HepG2 (cell line): ENCODE results near the gene KRT10. TPM values are rescaled to one million over a fixed set of nuclear protein-coding genes. Genes with fewer than 3 reads are reported as not detected.

ENCODE experiments used
- DNMT1 ChIP-seq: sonication (generic); formaldehyde crosslinking; IDR thresholded peaks from 2 replicates; pipeline ENCODE4 v1.5.1; 2020; ENCODE audit warnings: mild to moderate bottlenecking, missing genetic modification reagents
- FOXA1 ChIP-seq, 2 experiments: fragments of 450-650 bp in 1 of 2; sonication (generic) in 1 of 2; formaldehyde crosslinking in 1 of 2; IDR thresholded peaks; 2 replicates each; pipeline versions ENCODE4 v1.4.0 to v1.6.1; 2016 to 2020; ENCODE audit warnings: missing genetic modification reagents in 1 of 2
- FOXO1 ChIP-seq: sonication (generic); formaldehyde crosslinking; IDR thresholded peaks from 2 replicates; pipeline ENCODE4 v1.4.0; 2020; ENCODE audit warnings: missing genetic modification reagents
- GATAD1 ChIP-seq: IDR thresholded peaks from 2 replicates; pipeline ENCODE4 v1.6.1; 2016; ENCODE audit warnings: missing genetic modification reagents, missing compliant biosample characterization
- HNRNPUL1 ChIP-seq: fragments of 200-400 bp; formaldehyde crosslinking; IDR thresholded peaks from 2 replicates; pipeline ENCODE4 v1.6.1; 2017; ENCODE audit warnings: low read depth, mild to moderate bottlenecking, low read length, moderate library complexity
- IRF1 ChIP-seq: sonication (generic); formaldehyde crosslinking; IDR thresholded peaks from 2 replicates; pipeline ENCODE4 v1.4.0; 2020; ENCODE audit warnings: low read depth, mild to moderate bottlenecking, missing genetic modification reagents
- POGK ChIP-seq: sonication (generic); formaldehyde crosslinking; conservative IDR thresholded peaks from 2 replicates; pipeline ENCODE4 v1.8.0; 2022; ENCODE audit warnings: mild to moderate bottlenecking, moderate library complexity, missing genetic modification reagents
- STAT6 ChIP-seq: sonication (generic); formaldehyde crosslinking; IDR thresholded peaks from 2 replicates; pipeline ENCODE4 v1.4.0; 2020; ENCODE audit warnings: missing genetic modification reagents, mild to moderate bottlenecking, borderline replicate concordance
- ZBTB14 ChIP-seq: sonication (generic); formaldehyde crosslinking; IDR thresholded peaks from 2 replicates; pipeline ENCODE4 v1.4.0; 2020; ENCODE audit warnings: missing genetic modification reagents
- ZBTB46 ChIP-seq: sonication (generic); formaldehyde crosslinking; IDR thresholded peaks from 2 replicates; pipeline ENCODE4 v1.4.0; 2020; ENCODE audit warnings: mild to moderate bottlenecking, missing genetic modification reagents, borderline replicate concordance
- ZNF160 ChIP-seq: sonication (generic); formaldehyde crosslinking; IDR thresholded peaks from 2 replicates; pipeline ENCODE4 v1.8.0; 2022; ENCODE audit warnings: mild to moderate bottlenecking, inconsistent platforms, missing genetic modification reagents
- ZNF230 ChIP-seq: sonication (generic); formaldehyde crosslinking; IDR thresholded peaks from 2 replicates; pipeline ENCODE4 v1.4.0; 2020; ENCODE audit warnings: mild to moderate bottlenecking, missing genetic modification reagents
- ZNF282 ChIP-seq: fragments of 450-650 bp; IDR thresholded peaks from 2 replicates; pipeline ENCODE4 v1.6.1; 2018; ENCODE audit not compliant: partially characterized antibody
- ZNF383 ChIP-seq: sonication (generic); formaldehyde crosslinking; IDR thresholded peaks from 2 replicates; pipeline ENCODE4 v1.4.0; 2020; ENCODE audit warnings: missing genetic modification reagents, mild to moderate bottlenecking, borderline replicate concordance
- ZNF414 ChIP-seq: sonication (generic); formaldehyde crosslinking; IDR thresholded peaks from 2 replicates; pipeline ENCODE4 v1.5.0; 2020; ENCODE audit warnings: missing genetic modification reagents
- ZNF460 ChIP-seq: sonication (generic); formaldehyde crosslinking; IDR thresholded peaks from 2 replicates; pipeline ENCODE4 v1.5.1; 2020; ENCODE audit warnings: missing genetic modification reagents, mild to moderate bottlenecking, borderline replicate concordance
- ZNF773 ChIP-seq: sonication (generic); formaldehyde crosslinking; IDR thresholded peaks from 2 replicates; pipeline ENCODE4 v1.4.0; 2020; ENCODE audit warnings: missing genetic modification reagents, borderline replicate concordance
- ZSCAN31 ChIP-seq: sonication (generic); formaldehyde crosslinking; IDR thresholded peaks from 2 replicates; pipeline ENCODE4 v1.5.0; 2020; ENCODE audit warnings: low read depth, mild to moderate bottlenecking, missing genetic modification reagents
- polyA plus RNA-seq, 8 experiments: library from polyadenylated mRNA; depleted of rRNA in 3 of 8; stranded (reverse) in 7 of 8; unstranded in 1 of 8; fragments of >200 nt; fragmentation: Illumina TruSeq in 4 of 8; extraction: Trizol in 4 of 8; gene quantifications; 2 replicates each; pipeline versions ENCODE4 v1.2.1 to v1.2.3, GENCODE V29; 2011 to 2016; ENCODE audit warnings: low read depth in 4 of 8, missing spikeins in 1 of 8, mixed read lengths in 1 of 8; ENCODE audit not compliant: insufficient read depth in 1 of 8
- total RNA-seq, 5 experiments: library from RNA; depleted of rRNA; stranded (reverse); fragments of >200 nt; fragmentation: Illumina TruSeq; extraction: Trizol; gene quantifications; 2 replicates each; pipeline ENCODE4 v1.2.3, GENCODE V29; 2016; ENCODE audit warnings: low read depth in 1 of 5

Gene KRT10
- total and polyA plus RNA-seq, 2 of the 13 experiments (the other 11 are each of a cell fraction or from before 2014, with no cell fraction given), result 25.1 to 27.5 TPM

GRCh38 chr17:40862985-40863733, 40.7 kb upstream of the KRT10 start (continued):
- TF ChIP-seq POGK (CRISPR knock-in tag) (0 out of 2 replicates have a peak, but pooled peaks have one; percentile 26), IRF1 (CRISPR knock-in tag) (no peak), ZNF460 (CRISPR knock-in tag) (no peak), ZBTB14 (CRISPR knock-in tag) (no peak), ZNF773 (CRISPR knock-in tag) (no peak), ZNF230 (CRISPR knock-in tag) (0 out of 2 replicates have a peak, but pooled peaks have one; percentile 22), GATAD1 (CRISPR knock-in tag) (0 out of 2 replicates have a peak, but pooled peaks have one; percentile 17), HNRNPUL1 (no peak), ZNF160 (CRISPR knock-in tag) (0 out of 2 replicates have a peak, but pooled peaks have one; percentile 45), ZNF282 (no peak), ZNF414 (CRISPR knock-in tag) (no peak), ZBTB46 (CRISPR knock-in tag) (no peak), ZNF383 (CRISPR knock-in tag) (no peak), FOXA1 (IDR thresholded peaks at IDR 0.05) (no peak), FOXA1 (CRISPR knock-in tag; IDR thresholded peaks at IDR 0.05) (peak; percentile 62; the same call in 1 of the 2 replicates), ZSCAN31 (CRISPR knock-in tag) (peak; percentile 56; the same call in 1 of the 2 replicates), FOXO1 (peak; percentile 89), STAT6 (CRISPR knock-in tag) (no peak), DNMT1 (peak; percentile 79; the same call in 1 of the 2 replicates)
